ENCODE data around the gene BICC1. TPM values are rescaled to one million over a fixed set of nuclear protein-coding genes. Genes with fewer than 3 reads are reported as not detected.

Gene BICC1
- total RNA-seq, 1 experiment from 2014 or later: 105 TPM

GRCh38 chr10:58662314-58662713 is 149.6 kb downstream of the BICC1 start:
- in situ Hi-C loops (cut with HindIII; ENCODE audit: low pct_unique_long_range_greater_than_20kb, low sequenced_read_pairs): no loop called here
- DNase-seq (ENCODE audit: low read depth): peak; percentile 48

- in situ Hi-C loops (cut with HindIII; ENCODE audit: low pct_unique_long_range_greater_than_20kb, low sequenced_read_pairs): no loop called here
- no peak for DNase-seq (ENCODE audit: low read depth)
Measured at GRCh38 chr10:58665361-58665760, 152.7 kb downstream of the BICC1 start.

GRCh38 chr10:58666024-58666423 is 153.4 kb downstream of the BICC1 start:
- in situ Hi-C loops (cut with HindIII; ENCODE audit: low pct_unique_long_range_greater_than_20kb, low sequenced_read_pairs): no loop called here
- DNase-seq (ENCODE audit: low read depth): no peak

DNA sequence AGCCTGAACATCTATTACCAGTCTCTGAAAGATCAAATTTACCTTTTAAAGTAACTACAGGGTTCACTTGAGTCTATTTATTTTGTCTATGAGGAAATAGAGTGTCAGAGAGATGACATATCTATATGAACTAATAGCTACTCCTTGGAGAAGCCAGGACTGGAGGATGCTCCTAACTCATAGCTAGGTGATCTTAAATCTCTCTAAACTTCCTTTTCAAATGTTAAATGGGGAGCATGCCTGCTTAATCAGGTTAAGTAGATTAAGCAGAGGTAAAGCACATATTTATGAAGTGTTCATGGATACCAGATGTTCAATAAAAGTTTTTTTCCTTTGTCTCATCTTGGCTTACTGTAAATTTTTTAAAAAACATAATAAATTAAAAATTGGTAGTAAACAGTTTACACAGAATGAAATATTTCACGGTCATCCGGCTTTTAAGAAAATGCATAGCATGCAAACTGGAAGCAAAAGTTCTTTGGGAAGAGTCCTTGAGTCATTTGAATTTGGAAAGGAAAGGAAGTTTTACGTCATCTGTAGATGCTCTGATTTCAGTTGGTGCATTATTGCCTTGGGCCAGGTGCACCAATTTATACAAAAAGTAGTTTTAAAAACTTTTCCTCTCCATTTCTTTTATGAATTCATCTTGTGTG is 155.1 kb downstream of the BICC1 start:
- in situ Hi-C loops (cut with HindIII; ENCODE audit: low pct_unique_long_range_greater_than_20kb, low sequenced_read_pairs): no loop called here
- DNase-seq (ENCODE audit: low read depth): no peak

DNA sequence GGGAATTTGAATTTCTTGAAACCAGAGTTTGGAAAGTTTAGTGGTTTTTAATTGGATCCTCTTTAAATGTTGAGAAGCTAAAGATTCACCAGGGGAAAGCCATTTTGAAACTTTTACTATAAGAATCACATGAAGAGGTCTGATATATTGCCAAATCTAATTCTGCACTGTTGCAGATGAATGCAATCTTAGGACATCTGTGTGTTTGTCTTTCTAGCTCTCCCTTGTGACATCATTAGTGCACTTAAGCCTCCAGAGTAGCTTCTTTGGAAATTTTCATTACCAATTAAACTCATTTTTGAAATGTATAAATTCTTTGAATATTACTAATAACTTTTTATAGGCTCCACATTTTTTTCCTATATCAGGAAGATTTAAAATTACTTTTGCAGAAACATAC is 160.2 kb downstream of the BICC1 start:
- in situ Hi-C loops (cut with HindIII; ENCODE audit: low pct_unique_long_range_greater_than_20kb, low sequenced_read_pairs): no loop called here
- DNase-seq (ENCODE audit: low read depth): no peak

- DNase-seq (ENCODE audit: low read depth): no peak
- in situ Hi-C loops (cut with HindIII; ENCODE audit: low pct_unique_long_range_greater_than_20kb, low sequenced_read_pairs): no loop called here
Measured at GRCh38 chr10:58674251-58674650, 161.6 kb downstream of the BICC1 start.

DNA sequence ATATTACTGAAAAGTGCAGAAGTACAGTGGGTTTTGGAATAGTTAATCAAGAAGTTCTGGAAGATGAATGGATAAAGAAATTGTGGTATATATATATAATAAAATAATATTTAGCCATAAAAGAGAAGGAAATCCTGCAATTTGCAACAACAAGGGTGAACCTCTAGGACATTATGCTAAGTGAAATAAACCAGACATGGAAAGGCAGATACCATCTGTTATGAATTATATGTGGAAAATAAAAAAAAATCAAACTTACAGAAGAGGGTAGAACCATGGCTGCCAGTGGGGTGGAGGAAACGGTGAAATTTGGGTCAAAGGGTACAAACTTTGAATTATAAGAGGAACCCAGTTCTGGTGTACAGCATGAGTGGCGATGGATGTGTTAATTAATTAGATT is 162.6 kb downstream of the BICC1 start:
- DNase-seq (ENCODE audit: low read depth): no peak
- in situ Hi-C loops (cut with HindIII; ENCODE audit: low pct_unique_long_range_greater_than_20kb, low sequenced_read_pairs): no loop called here

- in situ Hi-C loops (cut with HindIII; ENCODE audit: low pct_unique_long_range_greater_than_20kb, low sequenced_read_pairs): no loop called here
- no peak for DNase-seq (ENCODE audit: low read depth)
Measured at GRCh38 chr10:58691528-58691927, 178.9 kb downstream of the BICC1 start.

DNA sequence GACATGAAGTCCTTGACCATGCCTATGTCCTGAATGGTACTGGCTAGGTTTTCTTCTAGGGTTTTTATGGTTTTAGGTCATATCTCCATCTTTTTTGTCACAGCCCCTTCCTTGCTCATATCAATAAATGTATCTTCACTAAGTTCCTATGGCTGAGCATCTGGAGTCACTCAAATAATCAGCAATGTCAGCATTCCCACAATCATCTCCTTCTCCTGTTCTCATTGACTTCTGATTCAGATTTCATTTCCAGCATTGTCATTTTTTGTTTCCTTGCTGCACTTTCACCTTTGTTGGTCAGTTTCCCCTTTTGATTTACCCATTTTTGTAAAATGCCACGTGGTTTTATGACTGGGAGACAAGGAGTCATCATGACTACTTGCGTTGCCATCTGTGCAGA is 181.2 kb downstream of the BICC1 start:
- no peak for DNase-seq (ENCODE audit: low read depth)
- in situ Hi-C loops (cut with HindIII; ENCODE audit: low pct_unique_long_range_greater_than_20kb, low sequenced_read_pairs): no loop called here

DNA sequence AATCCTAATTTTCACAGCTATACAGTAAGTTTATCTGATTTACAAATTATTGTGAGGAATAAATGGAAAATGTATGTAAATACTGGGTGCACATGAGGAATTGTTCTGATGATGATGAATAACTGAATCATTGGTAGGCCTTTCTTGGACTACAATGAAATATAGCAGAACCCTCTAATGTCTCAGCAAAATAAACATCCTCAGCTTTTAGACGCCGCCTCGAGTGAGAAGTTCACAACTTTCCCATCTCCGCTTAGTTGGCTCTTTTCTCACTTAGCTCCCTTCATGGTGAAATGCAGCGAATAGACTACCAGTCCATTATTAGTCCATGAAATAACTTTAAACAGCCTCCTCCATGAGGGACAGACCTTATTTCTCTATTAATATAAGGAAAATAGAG is 182.3 kb downstream of the BICC1 start:
- in situ Hi-C loops (cut with HindIII; ENCODE audit: low pct_unique_long_range_greater_than_20kb, low sequenced_read_pairs): no loop called here
- no peak for DNase-seq (ENCODE audit: low read depth)

- DNase-seq (ENCODE audit: low read depth): no peak
- in situ Hi-C loops (cut with HindIII; ENCODE audit: low pct_unique_long_range_greater_than_20kb, low sequenced_read_pairs): no loop called here
Measured at GRCh38 chr10:58696736-58697135, 184.1 kb downstream of the BICC1 start.

DNA sequence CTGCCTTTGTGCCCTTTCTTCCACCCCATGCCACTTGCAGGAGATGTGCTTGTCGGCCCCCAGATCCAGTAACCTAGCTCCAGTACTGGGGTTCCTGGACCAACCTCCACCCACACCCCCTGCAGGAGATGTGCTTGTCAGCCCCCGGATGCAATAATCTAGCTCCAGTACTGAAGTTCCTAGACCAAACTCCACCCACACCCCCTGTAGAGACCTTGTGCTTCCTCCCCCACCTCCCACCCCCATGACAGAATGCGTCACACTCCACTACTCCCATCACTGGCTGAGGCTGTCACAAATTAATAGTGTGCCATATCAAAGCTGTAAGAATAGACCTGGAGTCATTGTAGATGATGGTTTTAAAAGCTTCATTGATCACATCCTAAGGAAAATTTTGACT is 185.0 kb downstream of the BICC1 start:
- DNase-seq (ENCODE audit: low read depth): no peak
- in situ Hi-C loops (cut with HindIII; ENCODE audit: low pct_unique_long_range_greater_than_20kb, low sequenced_read_pairs): no loop called here

- in situ Hi-C loops (cut with HindIII; ENCODE audit: low pct_unique_long_range_greater_than_20kb, low sequenced_read_pairs): no loop called here
- no peak for DNase-seq (ENCODE audit: low read depth)
Measured at GRCh38 chr10:58698777-58699356, 186.2 kb downstream of the BICC1 start.

- in situ Hi-C loops (cut with HindIII; ENCODE audit: low pct_unique_long_range_greater_than_20kb, low sequenced_read_pairs): no loop called here
- DNase-seq (ENCODE audit: low read depth): no peak
Measured at GRCh38 chr10:58700591-58700990, 187.9 kb downstream of the BICC1 start.

DNA sequence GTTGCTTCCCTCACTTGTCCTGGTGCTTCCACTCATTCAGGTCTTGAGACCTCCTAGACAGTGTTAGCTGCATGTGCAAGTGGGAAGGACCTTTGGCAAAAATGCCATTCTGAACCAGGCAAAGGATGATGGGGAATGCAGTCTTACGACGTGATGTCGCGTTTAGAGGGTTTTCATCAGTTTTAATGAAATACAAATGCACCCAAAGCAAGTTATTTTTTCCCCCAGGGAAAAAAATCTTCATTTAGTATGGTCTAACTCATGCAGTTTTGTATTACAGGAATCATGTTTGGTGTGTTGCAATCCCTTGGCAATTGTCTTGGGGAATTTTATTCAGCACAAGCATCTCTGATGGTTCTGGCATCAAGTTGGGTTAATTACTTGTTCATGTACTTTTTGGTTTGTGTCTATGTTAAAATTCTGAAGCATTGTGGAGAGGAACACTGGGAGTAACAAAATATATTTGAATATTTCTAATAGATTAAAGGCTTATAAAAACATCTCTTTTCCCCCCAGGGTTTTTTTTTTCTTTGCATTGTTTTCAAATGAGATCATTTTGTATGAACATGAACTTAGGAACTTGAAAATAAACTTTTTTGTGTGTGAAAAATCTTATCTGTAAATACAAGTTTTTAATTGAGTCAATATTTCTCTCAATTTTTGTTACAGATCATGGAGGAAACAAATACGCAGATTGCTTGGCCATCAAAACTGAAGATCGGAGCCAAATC is 188.9 kb downstream of the BICC1 start:
- in situ Hi-C loops (cut with HindIII; ENCODE audit: low pct_unique_long_range_greater_than_20kb, low sequenced_read_pairs): no loop called here
- DNase-seq (ENCODE audit: low read depth): no peak

GRCh38 chr10:58704226-58704625 is 191.6 kb downstream of the BICC1 start:
- no peak for DNase-seq (ENCODE audit: low read depth)
- in situ Hi-C loops (cut with HindIII; ENCODE audit: low pct_unique_long_range_greater_than_20kb, low sequenced_read_pairs): no loop called here

DNA sequence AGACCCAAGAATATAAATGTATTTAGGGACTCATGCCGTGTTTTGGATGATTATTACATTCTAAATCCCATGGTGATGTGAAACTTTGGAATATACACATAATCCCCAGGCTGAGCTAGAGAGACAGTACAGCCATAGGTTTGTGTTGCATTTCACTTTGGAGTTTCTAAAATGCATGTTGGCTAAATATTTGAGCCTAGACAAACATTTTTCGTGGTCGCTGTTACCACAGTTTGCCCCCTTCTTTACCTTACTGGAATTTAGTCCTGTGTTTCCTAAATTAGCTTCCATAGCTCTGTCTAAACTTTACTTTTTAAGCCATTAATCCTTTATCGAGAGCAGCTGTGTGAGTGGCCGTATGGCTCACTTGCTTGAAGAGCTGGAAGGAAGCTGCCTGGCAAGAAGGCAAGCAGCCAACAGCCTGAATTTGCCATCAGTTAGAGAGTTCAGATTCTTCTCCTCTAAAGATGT is 192.0 kb downstream of the BICC1 start:
- in situ Hi-C loops (cut with HindIII; ENCODE audit: low pct_unique_long_range_greater_than_20kb, low sequenced_read_pairs): no loop called here
- no peak for DNase-seq (ENCODE audit: low read depth)

GRCh38 chr10:58706836-58707235 is 194.2 kb downstream of the BICC1 start:
- DNase-seq (ENCODE audit: low read depth): no peak
- in situ Hi-C loops (cut with HindIII; ENCODE audit: low pct_unique_long_range_greater_than_20kb, low sequenced_read_pairs): no loop called here

- in situ Hi-C loops (cut with HindIII; ENCODE audit: low pct_unique_long_range_greater_than_20kb, low sequenced_read_pairs): no loop called here
- no peak for DNase-seq (ENCODE audit: low read depth)
Measured at GRCh38 chr10:58712141-58712540, 199.5 kb downstream of the BICC1 start.

DNA sequence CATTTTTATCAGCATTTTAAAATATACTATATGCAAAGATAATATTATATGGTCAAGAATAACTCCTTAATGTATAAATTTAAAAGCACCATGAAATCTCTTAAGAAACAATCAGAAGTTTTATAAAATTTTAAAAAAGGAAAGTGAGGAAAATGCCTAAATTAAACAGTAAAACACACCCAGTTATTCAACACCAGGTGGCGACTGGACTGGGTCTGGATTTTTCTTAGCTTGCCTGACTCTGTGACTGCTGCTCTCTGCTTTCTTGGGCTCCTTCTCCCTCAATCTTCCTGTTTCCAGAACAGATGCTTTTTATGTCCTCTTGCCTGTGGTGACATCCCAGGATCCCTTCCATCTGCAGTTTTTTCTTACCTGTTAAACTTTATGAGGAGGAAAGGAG is 200.3 kb downstream of the BICC1 start:
- DNase-seq (ENCODE audit: low read depth): no peak
- in situ Hi-C loops (cut with HindIII; ENCODE audit: low pct_unique_long_range_greater_than_20kb, low sequenced_read_pairs): no loop called here

Data from Caki2 (cell line).